Measurements from ENCODE around the gene DVL2.

DVL2 gene

DNA sequence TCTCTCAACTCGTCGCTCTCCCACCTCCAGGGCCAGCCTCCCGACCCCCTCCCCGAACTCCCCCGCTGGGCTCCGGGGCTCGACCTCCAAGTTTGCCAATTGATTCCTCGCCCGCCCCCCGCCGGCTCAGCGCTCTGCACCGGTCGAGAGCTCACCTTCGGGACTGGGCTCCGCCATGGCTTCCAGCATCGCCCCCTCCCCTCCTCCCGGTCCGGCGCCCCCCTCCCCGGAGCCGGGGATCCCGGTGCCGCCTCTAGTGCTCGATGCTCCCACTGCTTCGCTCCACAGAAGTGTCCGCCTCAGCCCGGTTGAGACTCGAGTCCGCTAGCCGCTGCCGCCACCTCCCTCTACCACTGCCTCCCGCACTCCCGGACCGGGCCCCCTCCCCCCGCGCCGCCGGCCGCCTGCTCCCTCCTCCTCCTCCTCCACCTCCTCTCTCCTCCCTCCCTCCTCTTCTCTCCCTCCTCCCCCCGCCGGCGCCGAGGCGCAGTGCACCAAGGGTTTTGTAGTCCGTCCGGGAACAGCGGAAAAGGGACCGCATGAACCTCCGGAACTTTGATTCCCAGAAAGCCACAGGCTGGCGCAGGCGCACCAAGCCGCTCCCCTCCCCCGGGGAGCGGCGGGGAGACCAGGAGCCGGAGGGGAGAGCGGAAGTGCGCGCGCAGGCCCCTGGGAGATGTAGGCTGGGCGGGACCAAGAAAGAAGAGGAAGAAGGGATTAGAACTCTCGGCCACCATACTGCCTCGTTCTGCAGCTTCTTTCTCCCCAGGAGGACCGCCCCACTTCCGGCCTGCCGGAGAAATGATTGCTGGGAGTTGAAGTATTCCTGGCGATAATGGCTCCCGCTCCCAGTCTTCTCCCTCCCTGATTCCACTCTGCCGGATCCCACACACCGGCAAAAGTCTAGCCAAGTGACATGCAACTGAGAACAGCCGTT is 5.0 kb upstream of the DVL2 start, which contains the start of gene PHF23:
Gene PHF23, minus strand, starts transcription at position 367 of the 937 bp plus-strand sequence. Its CDS starts 178 bp downstream, at position 189.
- Histone ChIP-seq H3K27ac (replicated peaks) (peak within 1 kb of the TSS; percentile 96), H3K27me3 (ENCODE audit: insufficient read depth, poor library complexity, severe bottlenecking) (no peaks in the 10 kb centered on the region), H3K4me3 (replicated peaks; ENCODE audit: insufficient read depth, low read length) (peak within 1 kb of the TSS; percentile 63)
- TF ChIP-seq, protein P1, sequence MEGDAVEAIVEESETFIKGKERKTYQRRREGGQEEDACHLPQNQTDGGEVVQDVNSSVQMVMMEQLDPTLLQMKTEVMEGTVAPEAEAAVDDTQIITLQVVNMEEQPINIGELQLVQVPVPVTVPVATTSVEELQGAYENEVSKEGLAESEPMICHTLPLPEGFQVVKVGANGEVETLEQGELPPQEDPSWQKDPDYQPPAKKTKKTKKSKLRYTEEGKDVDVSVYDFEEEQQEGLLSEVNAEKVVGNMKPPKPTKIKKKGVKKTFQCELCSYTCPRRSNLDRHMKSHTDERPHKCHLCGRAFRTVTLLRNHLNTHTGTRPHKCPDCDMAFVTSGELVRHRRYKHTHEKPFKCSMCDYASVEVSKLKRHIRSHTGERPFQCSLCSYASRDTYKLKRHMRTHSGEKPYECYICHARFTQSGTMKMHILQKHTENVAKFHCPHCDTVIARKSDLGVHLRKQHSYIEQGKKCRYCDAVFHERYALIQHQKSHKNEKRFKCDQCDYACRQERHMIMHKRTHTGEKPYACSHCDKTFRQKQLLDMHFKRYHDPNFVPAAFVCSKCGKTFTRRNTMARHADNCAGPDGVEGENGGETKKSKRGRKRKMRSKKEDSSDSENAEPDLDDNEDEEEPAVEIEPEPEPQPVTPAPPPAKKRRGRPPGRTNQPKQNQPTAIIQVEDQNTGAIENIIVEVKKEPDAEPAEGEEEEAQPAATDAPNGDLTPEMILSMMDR (IDR thresholded peaks at IDR 0.05; ENCODE audit: insufficient read depth, low read length): no peak
- peak; percentile 86 for TF ChIP-seq GABPA (IDR thresholded peaks at IDR 0.05; ENCODE audit: low read depth)
- TF ChIP-seq SPI1 (IDR thresholded peaks at IDR 0.05; ENCODE audit: borderline replicate concordance, low read depth): peak; percentile 73
- TF ChIP-seq POLR2AphosphoS5 (IDR thresholded peaks at IDR 0.05; ENCODE audit: low read depth): 0 out of 2 replicates have a peak, but pooled peaks have one; percentile 22
- TF ChIP-seq, protein P2, sequence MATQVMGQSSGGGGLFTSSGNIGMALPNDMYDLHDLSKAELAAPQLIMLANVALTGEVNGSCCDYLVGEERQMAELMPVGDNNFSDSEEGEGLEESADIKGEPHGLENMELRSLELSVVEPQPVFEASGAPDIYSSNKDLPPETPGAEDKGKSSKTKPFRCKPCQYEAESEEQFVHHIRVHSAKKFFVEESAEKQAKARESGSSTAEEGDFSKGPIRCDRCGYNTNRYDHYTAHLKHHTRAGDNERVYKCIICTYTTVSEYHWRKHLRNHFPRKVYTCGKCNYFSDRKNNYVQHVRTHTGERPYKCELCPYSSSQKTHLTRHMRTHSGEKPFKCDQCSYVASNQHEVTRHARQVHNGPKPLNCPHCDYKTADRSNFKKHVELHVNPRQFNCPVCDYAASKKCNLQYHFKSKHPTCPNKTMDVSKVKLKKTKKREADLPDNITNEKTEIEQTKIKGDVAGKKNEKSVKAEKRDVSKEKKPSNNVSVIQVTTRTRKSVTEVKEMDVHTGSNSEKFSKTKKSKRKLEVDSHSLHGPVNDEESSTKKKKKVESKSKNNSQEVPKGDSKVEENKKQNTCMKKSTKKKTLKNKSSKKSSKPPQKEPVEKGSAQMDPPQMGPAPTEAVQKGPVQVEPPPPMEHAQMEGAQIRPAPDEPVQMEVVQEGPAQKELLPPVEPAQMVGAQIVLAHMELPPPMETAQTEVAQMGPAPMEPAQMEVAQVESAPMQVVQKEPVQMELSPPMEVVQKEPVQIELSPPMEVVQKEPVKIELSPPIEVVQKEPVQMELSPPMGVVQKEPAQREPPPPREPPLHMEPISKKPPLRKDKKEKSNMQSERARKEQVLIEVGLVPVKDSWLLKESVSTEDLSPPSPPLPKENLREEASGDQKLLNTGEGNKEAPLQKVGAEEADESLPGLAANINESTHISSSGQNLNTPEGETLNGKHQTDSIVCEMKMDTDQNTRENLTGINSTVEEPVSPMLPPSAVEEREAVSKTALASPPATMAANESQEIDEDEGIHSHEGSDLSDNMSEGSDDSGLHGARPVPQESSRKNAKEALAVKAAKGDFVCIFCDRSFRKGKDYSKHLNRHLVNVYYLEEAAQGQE (IDR thresholded peaks at IDR 0.05; ENCODE audit: insufficient replicate concordance, low read depth): no peak
- DNase-seq (ENCODE audit: low read depth in 1 of 2, low spot score in 1 of 2): peak; percentile 87 to 96

DNA sequence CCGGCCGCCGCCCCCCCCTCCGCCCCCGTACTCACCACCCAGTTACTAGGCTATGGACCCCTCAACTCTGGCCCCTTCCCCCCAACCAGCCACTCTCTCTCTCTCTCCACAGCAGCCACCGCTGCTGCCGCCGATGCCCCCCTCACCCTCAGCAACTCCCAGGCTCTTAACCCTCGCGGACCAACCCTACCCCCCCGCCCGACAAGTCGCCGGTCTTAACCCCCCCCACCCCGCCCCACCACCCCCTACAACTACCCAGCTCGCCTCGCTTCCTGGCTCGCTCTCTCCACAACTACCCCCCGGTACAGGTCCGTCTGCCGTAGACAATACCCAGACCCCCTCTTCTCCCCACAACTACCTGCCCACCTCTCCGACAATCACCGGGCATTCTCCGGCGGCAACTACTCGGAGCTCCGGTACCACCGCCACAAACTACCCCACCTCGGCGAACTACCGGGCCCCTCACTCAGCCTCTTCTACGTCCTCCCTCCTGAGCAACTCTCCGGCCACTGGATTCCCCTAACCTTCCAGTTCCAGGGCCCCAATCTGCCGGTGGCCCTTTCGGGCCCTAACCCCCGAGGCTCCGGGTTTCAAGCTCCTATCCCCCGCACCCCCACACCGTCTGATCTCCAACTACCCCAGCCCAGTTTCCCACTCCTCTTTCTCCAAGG is 4.2 kb upstream of the DVL2 start:
- Histone ChIP-seq H3K27ac (replicated peaks) (peak overlapping the region; percentile 90), H3K27me3 (ENCODE audit: insufficient read depth, poor library complexity, severe bottlenecking) (no peaks in the 10 kb centered on the region), H3K4me3 (replicated peaks; ENCODE audit: insufficient read depth, low read length) (peak overlapping the region; percentile 63)
- TF ChIP-seq POLR2AphosphoS5 (IDR thresholded peaks at IDR 0.05; ENCODE audit: low read depth) (no peak), GABPA (IDR thresholded peaks at IDR 0.05; ENCODE audit: low read depth) (no peak), SPI1 (IDR thresholded peaks at IDR 0.05; ENCODE audit: borderline replicate concordance, low read depth) (no peak)
- TF ChIP-seq, protein P2 (IDR thresholded peaks at IDR 0.05; ENCODE audit: insufficient replicate concordance, low read depth): no peak
- TF ChIP-seq, protein P1 (IDR thresholded peaks at IDR 0.05; ENCODE audit: insufficient read depth, low read length): no peak
- DNase-seq (ENCODE audit: low read depth in 1 of 2, low spot score in 1 of 2): no peak

DNA sequence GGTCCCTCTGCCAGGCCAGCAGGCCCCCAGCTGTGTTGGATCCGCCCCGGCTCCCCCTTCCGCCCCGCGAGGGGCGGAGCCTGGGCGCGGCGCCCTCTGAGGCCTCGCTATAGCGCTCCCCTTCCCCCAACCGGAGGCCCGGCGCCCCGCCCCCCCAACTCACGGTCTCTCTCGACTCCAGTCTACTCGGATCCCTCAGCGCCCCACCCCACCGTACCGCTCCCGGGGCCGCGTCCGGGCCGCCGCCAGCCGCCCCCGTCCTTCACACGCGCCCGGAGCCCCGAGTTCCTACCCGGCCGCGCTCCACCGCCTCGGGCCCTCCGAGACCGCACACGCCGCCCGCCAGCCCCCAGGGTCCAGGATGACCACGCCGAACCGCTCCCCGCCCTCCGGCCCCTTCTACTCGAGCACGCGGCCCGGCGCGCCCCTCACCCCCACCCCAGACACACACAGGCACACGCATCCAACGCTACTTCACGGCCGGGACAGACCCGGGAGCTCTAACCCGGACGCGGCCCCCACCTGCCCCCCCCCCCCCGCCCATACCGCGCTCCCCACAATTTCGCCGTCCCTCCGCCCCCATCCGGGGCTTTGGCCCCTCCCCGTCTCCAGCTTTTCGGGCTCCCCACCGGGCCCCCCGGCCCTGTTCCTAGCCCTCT is 3.6 kb upstream of the DVL2 start:
- Histone ChIP-seq H3K4me3 (replicated peaks; ENCODE audit: insufficient read depth, low read length) (peak overlapping the region; percentile 63), H3K27ac (replicated peaks) (peak overlapping the region; percentile 68), H3K27me3 (ENCODE audit: insufficient read depth, poor library complexity, severe bottlenecking) (no peaks in the 10 kb centered on the region)
- peak in 1 of 2 experiments; percentile 63 for DNase-seq (ENCODE audit: low read depth in 1 of 2, low spot score in 1 of 2)
- TF ChIP-seq GABPA (IDR thresholded peaks at IDR 0.05; ENCODE audit: low read depth): no peak

Measured in HL-60 (cell line).